ENCODE measurements around the gene GPC3. TPM values are rescaled to one million over a fixed set of nuclear protein-coding genes. Genes with fewer than 3 reads are reported as not detected.

Gene GPC3
- total and polyA plus RNA-seq, 2 of the 4 experiments (the other 2 are of a cell fraction), result not detected

DNA sequence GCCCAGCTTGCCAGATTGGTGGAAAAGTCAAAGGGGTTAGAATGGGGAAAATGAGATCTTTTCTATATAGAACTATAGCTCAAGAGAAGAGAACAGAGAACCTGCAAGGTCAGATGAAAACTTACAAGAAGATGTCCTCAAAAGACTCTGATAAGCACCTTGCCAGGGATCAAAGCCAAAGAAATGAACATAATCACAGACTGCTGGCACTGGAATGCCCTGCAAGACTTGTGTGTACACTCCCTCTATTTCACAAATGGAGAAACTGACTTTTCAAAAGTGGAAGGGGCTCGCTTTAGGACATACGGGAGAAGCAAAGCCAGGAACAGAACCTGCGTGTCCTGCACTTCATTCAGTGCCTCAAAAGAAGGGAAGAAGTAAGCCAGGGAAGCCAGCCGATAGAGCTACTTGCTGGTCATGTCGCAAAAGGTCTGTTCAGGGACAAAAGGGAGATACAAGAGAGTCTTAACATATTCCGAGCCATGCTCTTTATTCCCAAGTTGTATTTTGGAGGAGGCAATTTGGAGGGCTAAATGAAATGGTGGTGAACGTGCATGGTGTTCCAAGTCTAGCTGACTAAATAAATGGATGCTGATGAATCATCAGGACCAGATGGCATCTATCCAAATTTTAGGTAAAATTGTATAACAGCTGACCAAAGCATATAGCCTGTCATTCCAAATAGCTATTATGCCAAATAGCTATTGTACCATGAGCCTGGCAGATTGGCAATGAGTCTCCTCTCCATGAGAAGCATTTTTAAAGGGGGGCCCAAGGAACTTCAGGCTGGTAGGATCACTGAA, 394.5 kb downstream of the GPC3 start:
- Histone ChIP-seq H3K4ac (ENCODE audit: low read depth, low read length) (no peak overlapping the region), H4K5ac (ENCODE audit: low read depth, low read length) (no peak overlapping the region), H3K4me2 (ENCODE audit: low read depth, low read length) (no peak overlapping the region), H3K9me3 (ENCODE audit: control insufficient read depth, insufficient read depth, low read length) (no peaks in the 10 kb centered on the region), H2BK5ac (ENCODE audit: low read depth, low read length, poor library complexity, severe bottlenecking) (no peak overlapping the region), H3K9ac (ENCODE audit: low read depth, low read length) (no peak overlapping the region), H3K14ac (replicated peaks; ENCODE audit: low read depth, low read length) (no peak overlapping the region), H2BK120ac (ENCODE audit: low read depth, low read length) (no peak overlapping the region), H2AFZ (replicated peaks; ENCODE audit: low read length, poor library complexity) (no peak overlapping the region), H3K56ac (ENCODE audit: extremely low read depth, insufficient read depth, low read length) (no peak overlapping the region), H3K4me1 (ENCODE audit: control insufficient read depth, insufficient read depth, low read length) (no peaks in the 10 kb centered on the region), H2AK9ac (replicated peaks; ENCODE audit: low read depth, low read length, poor library complexity) (no peak overlapping the region), H3K23ac (ENCODE audit: low read depth, low read length) (no peak overlapping the region), H2BK15ac (ENCODE audit: low read depth, low read length) (no peak overlapping the region), H3K36me3 (ENCODE audit: control insufficient read depth, insufficient read depth, low read length) (no peaks in the 10 kb centered on the region), H4K91ac (ENCODE audit: insufficient read depth, low read depth, low read length) (no peak overlapping the region), H3K27me3 (ENCODE audit: control insufficient read depth, insufficient read depth, low read length) (peaks cover 6% of the 10 kb centered on the region), H3K79me1 (ENCODE audit: low read depth in 1 of 2, low read length in 2 of 2) (no peaks in the 10 kb centered on the region), H2AK5ac (ENCODE audit: low read depth, low read length) (no peak overlapping the region), H4K8ac (ENCODE audit: low read depth in 2 of 2, low read length in 2 of 2) (no peak overlapping the region), H2BK20ac (ENCODE audit: low read depth, low read length) (no peak overlapping the region), H3K4me3 (ENCODE audit: insufficient read depth, low read depth, low read length) (no peak overlapping the region), H3K27ac (ENCODE audit: insufficient read depth, low read length) (no peak overlapping the region), H3K18ac (ENCODE audit: low read depth, low read length) (no peak overlapping the region), H4K20me1 (ENCODE audit: insufficient read depth, low read length) (no peaks in the 10 kb centered on the region), H3K9me1 (ENCODE audit: insufficient read depth, low read length) (no peaks in the 10 kb centered on the region)
- dilution Hi-C loops (cut with HindIII; ENCODE audit: low sequenced_read_pairs, unreplicated experiment), result no loop called here
- intact Hi-C loops (cut with micrococcal nuclease), result no loop called here
- no TSS peak for BruUV-seq (replicated peaks)
- no peak for DNase-seq
- ChIA-PET CTCF (no interaction called here), POLR2A (ENCODE audit: unreplicated experiment) (no interaction called here)
- ATAC-seq (ENCODE audit: low read depth), result no peak
- WGBS, 2 experiments (ENCODE audit: extremely low coverage in 2 of 2, insufficient read length in 1 of 2), result 69% methylated on average over 3 of the region's 7 CpGs; no CpG with 5 or more reads in 1 of the 2 experiments
- no peak for TF ChIP-seq FOS (IDR thresholded peaks at IDR 0.05; ENCODE audit: low read depth, low read length)
- no peak for TF ChIP-seq SMC3 (IDR thresholded peaks at IDR 0.05; ENCODE audit: low read depth, low read length)
- no peak for TF ChIP-seq NFE2L2 (IDR thresholded peaks at IDR 0.05; ENCODE audit: low read depth, low read length)
- TF ChIP-seq, protein P1, sequence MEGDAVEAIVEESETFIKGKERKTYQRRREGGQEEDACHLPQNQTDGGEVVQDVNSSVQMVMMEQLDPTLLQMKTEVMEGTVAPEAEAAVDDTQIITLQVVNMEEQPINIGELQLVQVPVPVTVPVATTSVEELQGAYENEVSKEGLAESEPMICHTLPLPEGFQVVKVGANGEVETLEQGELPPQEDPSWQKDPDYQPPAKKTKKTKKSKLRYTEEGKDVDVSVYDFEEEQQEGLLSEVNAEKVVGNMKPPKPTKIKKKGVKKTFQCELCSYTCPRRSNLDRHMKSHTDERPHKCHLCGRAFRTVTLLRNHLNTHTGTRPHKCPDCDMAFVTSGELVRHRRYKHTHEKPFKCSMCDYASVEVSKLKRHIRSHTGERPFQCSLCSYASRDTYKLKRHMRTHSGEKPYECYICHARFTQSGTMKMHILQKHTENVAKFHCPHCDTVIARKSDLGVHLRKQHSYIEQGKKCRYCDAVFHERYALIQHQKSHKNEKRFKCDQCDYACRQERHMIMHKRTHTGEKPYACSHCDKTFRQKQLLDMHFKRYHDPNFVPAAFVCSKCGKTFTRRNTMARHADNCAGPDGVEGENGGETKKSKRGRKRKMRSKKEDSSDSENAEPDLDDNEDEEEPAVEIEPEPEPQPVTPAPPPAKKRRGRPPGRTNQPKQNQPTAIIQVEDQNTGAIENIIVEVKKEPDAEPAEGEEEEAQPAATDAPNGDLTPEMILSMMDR (conservative IDR thresholded peaks at IDR 0.05; ENCODE audit: low read depth, low read length), result no peak
- no peak for TF ChIP-seq RCOR1 (IDR thresholded peaks at IDR 0.05; ENCODE audit: insufficient replicate concordance, low read length)
- no peak for TF ChIP-seq CHD1 (IDR thresholded peaks at IDR 0.05; ENCODE audit: low read depth, low read length)
- TF ChIP-seq RFX5 (IDR thresholded peaks at IDR 0.05; ENCODE audit: low read depth, low read length), result no peak
- TF ChIP-seq, protein P2, sequence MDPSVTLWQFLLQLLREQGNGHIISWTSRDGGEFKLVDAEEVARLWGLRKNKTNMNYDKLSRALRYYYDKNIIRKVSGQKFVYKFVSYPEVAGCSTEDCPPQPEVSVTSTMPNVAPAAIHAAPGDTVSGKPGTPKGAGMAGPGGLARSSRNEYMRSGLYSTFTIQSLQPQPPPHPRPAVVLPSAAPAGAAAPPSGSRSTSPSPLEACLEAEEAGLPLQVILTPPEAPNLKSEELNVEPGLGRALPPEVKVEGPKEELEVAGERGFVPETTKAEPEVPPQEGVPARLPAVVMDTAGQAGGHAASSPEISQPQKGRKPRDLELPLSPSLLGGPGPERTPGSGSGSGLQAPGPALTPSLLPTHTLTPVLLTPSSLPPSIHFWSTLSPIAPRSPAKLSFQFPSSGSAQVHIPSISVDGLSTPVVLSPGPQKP (IDR thresholded peaks at IDR 0.05; ENCODE audit: borderline replicate concordance, low read depth, low read length), result no peak
- TF ChIP-seq MAFK (IDR thresholded peaks at IDR 0.05; ENCODE audit: low read depth, low read length), result no peak
- TF ChIP-seq, protein P3, sequence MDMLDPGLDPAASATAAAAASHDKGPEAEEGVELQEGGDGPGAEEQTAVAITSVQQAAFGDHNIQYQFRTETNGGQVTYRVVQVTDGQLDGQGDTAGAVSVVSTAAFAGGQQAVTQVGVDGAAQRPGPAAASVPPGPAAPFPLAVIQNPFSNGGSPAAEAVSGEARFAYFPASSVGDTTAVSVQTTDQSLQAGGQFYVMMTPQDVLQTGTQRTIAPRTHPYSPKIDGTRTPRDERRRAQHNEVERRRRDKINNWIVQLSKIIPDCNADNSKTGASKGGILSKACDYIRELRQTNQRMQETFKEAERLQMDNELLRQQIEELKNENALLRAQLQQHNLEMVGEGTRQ (IDR thresholded peaks at IDR 0.05; ENCODE audit: low read depth, low read length), result no peak
- TF ChIP-seq MAZ (IDR thresholded peaks at IDR 0.05; ENCODE audit: borderline replicate concordance, low read depth, low read length), result no peak
- TF ChIP-seq POLR2A (IDR thresholded peaks at IDR 0.05; ENCODE audit: low read depth, low read length), result no peak
- in situ Hi-C loops (cut with MboI; ENCODE audit: low sequenced_read_pairs), result no loop called here

Data from IMR-90 (cell line).